ENCODE data around the gene UBE2E2.
"Not testable (repeated sequence)": the region's sequence is repeated elsewhere in the genome, so short reads cannot be mapped to it uniquely, and the experiment has no call there.

The UBE2E2 gene

DNA sequence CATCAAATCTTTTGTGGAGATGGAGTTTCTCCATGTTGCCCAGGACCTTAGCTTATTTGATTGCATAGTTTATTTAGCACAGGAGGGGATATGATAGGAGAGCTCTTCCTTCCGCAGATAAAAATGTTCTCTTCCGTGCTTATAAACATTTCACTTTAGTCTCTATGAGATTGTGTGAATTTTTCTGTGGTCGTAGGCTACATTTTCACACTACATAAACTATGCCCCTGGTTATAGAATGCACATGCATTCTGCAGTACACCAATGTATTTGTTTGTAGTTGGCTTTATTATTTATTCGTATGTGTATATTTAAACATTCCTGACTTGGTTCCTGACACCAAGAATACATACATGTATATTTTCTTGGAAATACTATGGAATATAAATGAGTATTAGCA is 139.2 kb downstream of the UBE2E2 start:
- ChIA-PET CTCF (interaction anchor here (0.6 to 0.8 kb wide), 3 partner anchors 8 to 30 kb away, joined by 3 read pairs; no protein-coding TSS in a partner anchor), POLR2A (no interaction called here)
- no peaks in the 10 kb centered on the region for H3K4me1 ChIP-seq (ENCODE audit: control insufficient read depth, insufficient read depth, low read length)
- H3K36me3 ChIP-seq (ENCODE audit: control insufficient read depth in 2 of 2, insufficient read depth in 1 of 2, low read length in 2 of 2) = no peaks in the 10 kb centered on the region
- no peaks in the 10 kb centered on the region for H3K9me3 ChIP-seq (ENCODE audit: control insufficient read depth, insufficient read depth, low read depth, low read length)
- TF ChIP-seq ZNF514 (tag by site-specific recombination; IDR thresholded peaks at IDR 0.05) (no peak), HIC1 (tag by site-specific recombination; IDR thresholded peaks at IDR 0.05) (no peak), ZNF585B (tag by site-specific recombination; IDR thresholded peaks at IDR 0.05) (no peak)
- TF ChIP-seq, protein P1, sequence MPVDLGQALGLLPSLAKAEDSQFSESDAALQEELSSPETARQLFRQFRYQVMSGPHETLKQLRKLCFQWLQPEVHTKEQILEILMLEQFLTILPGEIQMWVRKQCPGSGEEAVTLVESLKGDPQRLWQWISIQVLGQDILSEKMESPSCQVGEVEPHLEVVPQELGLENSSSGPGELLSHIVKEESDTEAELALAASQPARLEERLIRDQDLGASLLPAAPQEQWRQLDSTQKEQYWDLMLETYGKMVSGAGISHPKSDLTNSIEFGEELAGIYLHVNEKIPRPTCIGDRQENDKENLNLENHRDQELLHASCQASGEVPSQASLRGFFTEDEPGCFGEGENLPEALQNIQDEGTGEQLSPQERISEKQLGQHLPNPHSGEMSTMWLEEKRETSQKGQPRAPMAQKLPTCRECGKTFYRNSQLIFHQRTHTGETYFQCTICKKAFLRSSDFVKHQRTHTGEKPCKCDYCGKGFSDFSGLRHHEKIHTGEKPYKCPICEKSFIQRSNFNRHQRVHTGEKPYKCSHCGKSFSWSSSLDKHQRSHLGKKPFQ (tag by site-specific recombination; IDR thresholded peaks at IDR 0.05) = no peak
- H3K4me3 ChIP-seq (ENCODE audit: low read depth, low read length) = no peak overlapping the region
- no peak overlapping the region for H3K27ac ChIP-seq (ENCODE audit: extremely low read depth, low read depth, low read length)

DNA sequence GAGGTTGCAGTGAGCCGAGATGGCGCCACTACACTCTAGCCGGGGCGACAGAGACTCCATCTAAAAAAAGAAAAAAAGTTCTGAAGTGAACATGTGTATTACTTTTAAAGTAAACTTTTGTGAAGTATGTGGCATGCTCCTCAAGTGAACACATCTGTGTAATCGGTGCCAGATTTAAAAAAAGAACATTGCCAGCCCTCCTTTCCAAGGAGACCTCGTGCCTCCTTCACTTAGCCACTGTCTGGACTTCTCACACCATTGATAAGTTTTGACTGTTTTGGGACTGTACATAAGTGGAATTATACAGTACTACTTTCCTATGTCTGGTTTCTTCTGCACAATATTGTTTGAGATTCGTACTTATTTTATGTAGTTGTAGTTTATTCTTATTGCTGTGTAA is 140.4 kb downstream of the UBE2E2 start:
- POLR2A ChIA-PET = no interaction called here
- Histone ChIP-seq H3K4me1 (ENCODE audit: control insufficient read depth, insufficient read depth, low read length) (no peaks in the 10 kb centered on the region), H3K4me3 (ENCODE audit: low read depth, low read length) (no peak overlapping the region), H3K9me3 (ENCODE audit: control insufficient read depth, insufficient read depth, low read depth, low read length) (no peaks in the 10 kb centered on the region), H3K27ac (ENCODE audit: extremely low read depth, low read depth, low read length) (no peak overlapping the region), H3K36me3 (ENCODE audit: control insufficient read depth in 2 of 2, insufficient read depth in 1 of 2, low read length in 2 of 2) (no peaks in the 10 kb centered on the region)
- CTCF ChIA-PET = interaction anchor here (0.7 kb wide), 1 partner anchor 179 kb away, joined by 3 read pairs; no protein-coding TSS in a partner anchor
- TF ChIP-seq ZNF677 (tag by site-specific recombination; IDR thresholded peaks at IDR 0.05) (no peak), ZNF660 (tag by site-specific recombination; IDR thresholded peaks at IDR 0.05) (no peak), ZSCAN16 (tag by site-specific recombination; IDR thresholded peaks at IDR 0.05) (no peak)

DNA sequence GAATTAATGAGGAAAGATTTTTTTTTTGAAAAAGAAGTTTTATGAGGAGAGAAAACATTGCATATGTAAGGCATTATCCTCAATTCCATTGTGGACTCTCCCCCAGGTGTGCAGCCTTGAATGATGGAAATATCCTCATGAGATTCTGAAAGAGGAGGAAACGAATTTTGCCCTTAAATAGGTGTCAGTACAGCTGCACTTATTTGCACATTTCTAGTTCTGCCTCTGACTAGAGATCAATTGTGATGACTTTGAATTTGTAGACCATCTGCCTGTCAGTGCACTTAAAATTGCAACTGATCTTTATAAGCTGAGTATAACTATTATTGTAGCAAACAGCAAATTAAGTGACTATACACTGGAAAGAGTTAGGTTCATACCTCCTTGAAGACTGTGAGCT is 141.8 kb downstream of the UBE2E2 start:
- ChIA-PET CTCF (interaction anchor here (0.5 kb wide), 1 partner anchor 653 kb away, joined by 3 read pairs; no protein-coding TSS in a partner anchor), POLR2A (no interaction called here)
- TF ChIP-seq, protein P2, sequence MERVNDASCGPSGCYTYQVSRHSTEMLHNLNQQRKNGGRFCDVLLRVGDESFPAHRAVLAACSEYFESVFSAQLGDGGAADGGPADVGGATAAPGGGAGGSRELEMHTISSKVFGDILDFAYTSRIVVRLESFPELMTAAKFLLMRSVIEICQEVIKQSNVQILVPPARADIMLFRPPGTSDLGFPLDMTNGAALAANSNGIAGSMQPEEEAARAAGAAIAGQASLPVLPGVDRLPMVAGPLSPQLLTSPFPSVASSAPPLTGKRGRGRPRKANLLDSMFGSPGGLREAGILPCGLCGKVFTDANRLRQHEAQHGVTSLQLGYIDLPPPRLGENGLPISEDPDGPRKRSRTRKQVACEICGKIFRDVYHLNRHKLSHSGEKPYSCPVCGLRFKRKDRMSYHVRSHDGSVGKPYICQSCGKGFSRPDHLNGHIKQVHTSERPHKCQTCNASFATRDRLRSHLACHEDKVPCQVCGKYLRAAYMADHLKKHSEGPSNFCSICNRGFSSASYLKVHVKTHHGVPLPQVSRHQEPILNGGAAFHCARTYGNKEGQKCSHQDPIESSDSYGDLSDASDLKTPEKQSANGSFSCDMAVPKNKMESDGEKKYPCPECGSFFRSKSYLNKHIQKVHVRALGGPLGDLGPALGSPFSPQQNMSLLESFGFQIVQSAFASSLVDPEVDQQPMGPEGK (tag by site-specific recombination; IDR thresholded peaks at IDR 0.05) = no peak
- TF ChIP-seq ZNF776 (tag by site-specific recombination; IDR thresholded peaks at IDR 0.05; ENCODE audit: borderline replicate concordance) (no peak), ZNF488 (tag by site-specific recombination; IDR thresholded peaks at IDR 0.05) (no peak), ZNF19 (tag by site-specific recombination; IDR thresholded peaks at IDR 0.05; ENCODE audit: low read depth) (no peak), ZNF585B (tag by site-specific recombination; IDR thresholded peaks at IDR 0.05) (no peak), ZBTB21 (tag by site-specific recombination; IDR thresholded peaks at IDR 0.05) (no peak), ZNF555 (tag by site-specific recombination; conservative IDR thresholded peaks at IDR 0.05) (no peak), ZNF335 (tag by site-specific recombination; conservative IDR thresholded peaks at IDR 0.05) (no peak)
- TF ChIP-seq, protein P3, sequence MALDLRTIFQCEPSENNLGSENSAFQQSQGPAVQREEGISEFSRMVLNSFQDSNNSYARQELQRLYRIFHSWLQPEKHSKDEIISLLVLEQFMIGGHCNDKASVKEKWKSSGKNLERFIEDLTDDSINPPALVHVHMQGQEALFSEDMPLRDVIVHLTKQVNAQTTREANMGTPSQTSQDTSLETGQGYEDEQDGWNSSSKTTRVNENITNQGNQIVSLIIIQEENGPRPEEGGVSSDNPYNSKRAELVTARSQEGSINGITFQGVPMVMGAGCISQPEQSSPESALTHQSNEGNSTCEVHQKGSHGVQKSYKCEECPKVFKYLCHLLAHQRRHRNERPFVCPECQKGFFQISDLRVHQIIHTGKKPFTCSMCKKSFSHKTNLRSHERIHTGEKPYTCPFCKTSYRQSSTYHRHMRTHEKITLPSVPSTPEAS (tag by site-specific recombination; IDR thresholded peaks at IDR 0.05) = no peak
- H3K4me3 ChIP-seq (ENCODE audit: low read depth, low read length) = no peak overlapping the region
- no peak overlapping the region for H3K27ac ChIP-seq (ENCODE audit: extremely low read depth, low read depth, low read length)
- H3K36me3 ChIP-seq (ENCODE audit: control insufficient read depth in 2 of 2, insufficient read depth in 1 of 2, low read length in 2 of 2) = no peaks in the 10 kb centered on the region
- no peaks in the 10 kb centered on the region for H3K4me1 ChIP-seq (ENCODE audit: control insufficient read depth, insufficient read depth, low read length)
- no peaks in the 10 kb centered on the region for H3K9me3 ChIP-seq (ENCODE audit: control insufficient read depth, insufficient read depth, low read depth, low read length)

DNA sequence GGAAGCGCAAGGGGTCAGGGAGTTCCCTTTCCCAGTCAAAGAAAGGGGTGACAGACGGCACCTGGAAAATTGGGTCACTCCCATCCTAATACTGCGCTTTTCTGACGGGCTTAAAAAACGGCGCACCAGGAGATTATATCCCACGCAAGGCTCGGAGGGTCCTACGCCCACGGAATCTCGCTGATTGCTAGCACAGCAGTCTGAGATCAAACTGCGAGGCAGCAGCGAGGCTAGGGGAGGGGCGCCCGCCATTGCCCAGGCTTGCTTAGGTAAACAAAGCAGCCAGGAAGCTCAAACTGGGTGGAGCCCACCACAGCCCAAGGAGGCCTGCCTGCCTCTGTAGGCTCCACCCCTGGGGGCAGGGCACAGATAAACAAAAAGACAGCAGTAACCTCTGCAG is 146.3 kb downstream of the UBE2E2 start:
- H3K27ac ChIP-seq (ENCODE audit: extremely low read depth, low read depth, low read length); POLR2A ChIA-PET; H3K4me1 ChIP-seq (ENCODE audit: control insufficient read depth, insufficient read depth, low read length); H3K9me3 ChIP-seq (ENCODE audit: control insufficient read depth, insufficient read depth, low read depth, low read length); H3K4me3 ChIP-seq (ENCODE audit: low read depth, low read length); CTCF ChIA-PET; H3K36me3 ChIP-seq (ENCODE audit: control insufficient read depth in 2 of 2, insufficient read depth in 1 of 2, low read length in 2 of 2): not testable (repeated sequence)

Data from HEK293 (cell line).